HepG2 (cell line): ENCODE data around the gene HOXD4. TPM values are rescaled to one million over a fixed set of nuclear protein-coding genes. Genes with fewer than 3 reads are reported as not detected.

Experiments
- ARID3A ChIP-seq: IDR thresholded peaks from 2 replicates; pipeline ENCODE4 v1.6.1; 2012; ENCODE audit warnings: low read depth, low read length, improper control_type of control experiment
- CEBPZ ChIP-seq: IDR thresholded peaks from 2 replicates; pipeline ENCODE4 v1.6.1; 2012; ENCODE audit warnings: low read length, improper control_type of control experiment
- HOXA5 ChIP-seq: sonication (generic); formaldehyde crosslinking; IDR thresholded peaks from 2 replicates; pipeline ENCODE4 v1.4.0; 2020; ENCODE audit warnings: missing genetic modification reagents
- IKZF1 ChIP-seq: fragments of 450-650 bp; IDR thresholded peaks from 2 replicates; pipeline ENCODE4 v1.7.1; 2016
- IKZF4 ChIP-seq: sonication (generic); formaldehyde crosslinking; IDR thresholded peaks from 2 replicates; pipeline ENCODE4 v1.5.1; 2020; ENCODE audit warnings: borderline replicate concordance, mild to moderate bottlenecking, low read depth, missing genetic modification reagents; ENCODE audit errors: not compliant biosample characterization
- KAT7 ChIP-seq: IDR thresholded peaks from 2 replicates; pipeline ENCODE4 v1.6.1; 2018; ENCODE audit warnings: borderline replicate concordance, missing compliant biosample characterization
- KDM6A ChIP-seq: IDR thresholded peaks from 2 replicates; pipeline ENCODE4 v1.6.1; 2016; ENCODE audit warnings: low read depth
- MAX ChIP-seq: IDR thresholded peaks from 2 replicates; pipeline ENCODE4 v1.6.1; 2012; ENCODE audit warnings: inconsistent platforms
- MTERF4 ChIP-seq: sonication (generic); formaldehyde crosslinking; IDR thresholded peaks from 2 replicates; pipeline ENCODE4 v1.8.0; 2023; ENCODE audit warnings: mild to moderate bottlenecking, missing genetic modification reagents
- NFE2L2 ChIP-seq: fragments of 150-350 bp; IDR thresholded peaks from 2 replicates; pipeline ENCODE4 v1.6.1; 2014; ENCODE audit warnings: low read length
- RFX5 ChIP-seq: IDR thresholded peaks from 2 replicates; pipeline ENCODE4 v1.6.1; 2011; ENCODE audit warnings: low read depth, low read length, improper control_type of control experiment
- ZBTB33 ChIP-seq: sonication (generic); formaldehyde crosslinking; IDR thresholded peaks from 2 replicates; pipeline ENCODE4 v1.4.0; 2020; ENCODE audit warnings: missing genetic modification reagents
- ZBTB42 ChIP-seq: sonication (generic); formaldehyde crosslinking; IDR thresholded peaks from 2 replicates; pipeline ENCODE4 v1.5.0; 2020; ENCODE audit warnings: mild to moderate bottlenecking, missing genetic modification reagents
- ZC3H4 ChIP-seq: sonication (generic); formaldehyde crosslinking; IDR thresholded peaks from 2 replicates; pipeline ENCODE4 v1.4.0; 2020; ENCODE audit warnings: missing genetic modification reagents, borderline replicate concordance
- ZNF546 ChIP-seq: sonication (generic); formaldehyde crosslinking; conservative IDR thresholded peaks from 2 replicates; pipeline ENCODE4 v1.8.1; 2023; ENCODE audit warnings: mild to moderate bottlenecking, missing genetic modification reagents
- ZNF549 ChIP-seq: sonication (generic); formaldehyde crosslinking; IDR thresholded peaks from 2 replicates; pipeline ENCODE4 v1.5.0; 2020; ENCODE audit warnings: missing genetic modification reagents
- ZNF552 ChIP-seq: sonication (generic); formaldehyde crosslinking; IDR thresholded peaks from 2 replicates; pipeline ENCODE4 v1.9.0; 2022; ENCODE audit warnings: missing genetic modification reagents, mild to moderate bottlenecking, borderline replicate concordance
- ZXDC ChIP-seq: sonication (generic); formaldehyde crosslinking; IDR thresholded peaks from 2 replicates; pipeline ENCODE4 v1.5.0; 2020; ENCODE audit warnings: mild to moderate bottlenecking, missing genetic modification reagents
- polyA plus RNA-seq, 8 experiments: library from polyadenylated mRNA; depleted of rRNA in 3 of 8; stranded (reverse) in 7 of 8; unstranded in 1 of 8; fragments of >200 nt; fragmentation: Illumina TruSeq in 4 of 8; extraction: Trizol in 4 of 8; gene quantifications; 2 replicates each; pipeline versions ENCODE4 v1.2.1 to v1.2.3, GENCODE V29; 2011 to 2016; ENCODE audit warnings: low read depth in 4 of 8, missing spikeins in 1 of 8, mixed read lengths in 1 of 8; ENCODE audit not compliant: insufficient read depth in 1 of 8
- total RNA-seq, 5 experiments: library from RNA; depleted of rRNA; stranded (reverse); fragments of >200 nt; fragmentation: Illumina TruSeq; extraction: Trizol; gene quantifications; 2 replicates each; pipeline ENCODE4 v1.2.3, GENCODE V29; 2016; ENCODE audit warnings: low read depth in 1 of 5

Gene HOXD4
- total and polyA plus RNA-seq, 2 of the 13 experiments (the other 11 are each of a cell fraction or from before 2014, with no cell fraction given), result not detected

- no peak for TF ChIP-seq ZBTB33 (CRISPR knock-in tag)
- TF ChIP-seq IKZF1, result no peak
- TF ChIP-seq MTERF4 (CRISPR knock-in tag), result no peak
- peak; percentile 80 for TF ChIP-seq ZC3H4 (CRISPR knock-in tag)
- TF ChIP-seq ZNF552 (CRISPR knock-in tag), result no peak
- TF ChIP-seq CEBPZ, result no peak
- no peak for TF ChIP-seq IKZF4 (CRISPR knock-in tag)
- TF ChIP-seq KDM6A (CRISPR knock-in tag), result no peak
- 0 out of 2 replicates have a peak, but pooled peaks have one; percentile 3 for TF ChIP-seq ZBTB42
- TF ChIP-seq MAX, result peak; percentile 89
- no peak; the same call in 1 of the 2 replicates for TF ChIP-seq HOXA5 (CRISPR knock-in tag)
- TF ChIP-seq RFX5, result no peak
- no peak for TF ChIP-seq ARID3A
- TF ChIP-seq ZNF546, result no peak
- no peak for TF ChIP-seq ZXDC (CRISPR knock-in tag)
- TF ChIP-seq KAT7, result no peak
- no peak for TF ChIP-seq ZNF549 (CRISPR knock-in tag)
- TF ChIP-seq NFE2L2, result no peak
These were observed 36.8 kb downstream of the HOXD4 start, which contains the start of gene HOXD1 (continued) for GRCh38 chr2:176187899-176188773.
